HG02763 (cell line): ENCODE data around the gene XPO6.

Experiments used
- ATAC-seq: cut with Tn5 transposase; IDR thresholded peaks from one replicate; pipeline ENCODE4 v1.9.1; 2021; ENCODE audit warnings: mild to moderate bottlenecking, moderate library complexity; ENCODE audit not compliant: unreplicated experiment

Gene XPO6

GRCh38 chr16:28186752-28187151 is 25.0 kb downstream of the XPO6 start:
- ATAC-seq, result no peak

GRCh38 chr16:28185696-28186095 is 26.1 kb downstream of the XPO6 start:
- ATAC-seq, result no peak

- no peak for ATAC-seq
Measured at GRCh38 chr16:28184625-28185024, 27.1 kb downstream of the XPO6 start.

GRCh38 chr16:28183930-28184329 is 27.8 kb downstream of the XPO6 start:
- no peak for ATAC-seq

GRCh38 chr16:28183484-28183883 is 28.3 kb downstream of the XPO6 start:
- ATAC-seq, result no peak

- no peak for ATAC-seq
Measured at GRCh38 chr16:28182801-28183200, 29.0 kb downstream of the XPO6 start.

GRCh38 chr16:28182183-28182582 is 29.6 kb downstream of the XPO6 start:
- ATAC-seq, result no peak

GRCh38 chr16:28181515-28181914 is 30.2 kb downstream of the XPO6 start:
- ATAC-seq, result no peak

GRCh38 chr16:28180655-28181460 is 30.9 kb downstream of the XPO6 start:
- ATAC-seq, result no peak

GRCh38 chr16:28179354-28179753 is 32.4 kb downstream of the XPO6 start:
- ATAC-seq, result no peak

GRCh38 chr16:28175715-28176114 is 36.0 kb downstream of the XPO6 start:
- ATAC-seq, result no peak

GRCh38 chr16:28172336-28172735 is 39.4 kb downstream of the XPO6 start:
- ATAC-seq, result no peak

GRCh38 chr16:28171816-28172215 is 39.9 kb downstream of the XPO6 start:
- ATAC-seq, result no peak

- ATAC-seq, result no peak
Measured at GRCh38 chr16:28168991-28169554, 42.7 kb downstream of the XPO6 start.

GRCh38 chr16:28167730-28168129 is 44.0 kb downstream of the XPO6 start:
- no peak for ATAC-seq

GRCh38 chr16:28167221-28167620 is 44.5 kb downstream of the XPO6 start:
- ATAC-seq, result no peak

- ATAC-seq, result no peak
Measured at GRCh38 chr16:28166394-28167208, 45.2 kb downstream of the XPO6 start.

GRCh38 chr16:28165598-28165997 is 46.2 kb downstream of the XPO6 start:
- ATAC-seq, result no peak

GRCh38 chr16:28164140-28164539 is 47.6 kb downstream of the XPO6 start:
- no peak for ATAC-seq

- ATAC-seq, result no peak
Measured at GRCh38 chr16:28163699-28164098, 48.1 kb downstream of the XPO6 start.

- no peak for ATAC-seq
Measured at GRCh38 chr16:28162326-28162877, 49.4 kb downstream of the XPO6 start.
